Measurements from ENCODE around the gene VPS13D.

Gene VPS13D

GRCh38 chr1:12479311-12479710, 249.5 kb downstream of the VPS13D start:
- Histone ChIP-seq H3K4me3 (ENCODE audit: low read length) (no peak overlapping the region), H3K4me1 (ENCODE audit: control insufficient read depth, insufficient read depth, low read length) (peaks cover 74% of the 10 kb centered on the region), H3K27me3 (ENCODE audit: control insufficient read depth, insufficient read depth, low read length) (no peaks in the 10 kb centered on the region), H3K9ac (ENCODE audit: low read length) (no peak overlapping the region), H3K9me3 (ENCODE audit: control insufficient read depth, low read length) (no peaks in the 10 kb centered on the region), H3K36me3 (ENCODE audit: control insufficient read depth, insufficient read depth, low read length) (no peaks in the 10 kb centered on the region)

- Histone ChIP-seq H3K4me1 (ENCODE audit: control insufficient read depth, insufficient read depth, low read length) (peaks cover 70% of the 10 kb centered on the region), H3K4me3 (ENCODE audit: low read length) (no peak overlapping the region), H3K9me3 (ENCODE audit: control insufficient read depth, low read length) (no peaks in the 10 kb centered on the region), H3K27me3 (ENCODE audit: control insufficient read depth, insufficient read depth, low read length) (no peaks in the 10 kb centered on the region), H3K9ac (ENCODE audit: low read length) (no peak overlapping the region), H3K36me3 (ENCODE audit: control insufficient read depth, insufficient read depth, low read length) (no peaks in the 10 kb centered on the region)
Observed at GRCh38 chr1:12480041-12480440, 250.2 kb downstream of the VPS13D start.

- Histone ChIP-seq H3K9me3 (ENCODE audit: control insufficient read depth, low read length) (no peaks in the 10 kb centered on the region), H3K4me3 (ENCODE audit: low read length) (no peak overlapping the region), H3K27me3 (ENCODE audit: control insufficient read depth, insufficient read depth, low read length) (no peaks in the 10 kb centered on the region), H3K4me1 (ENCODE audit: control insufficient read depth, insufficient read depth, low read length) (peaks cover 63% of the 10 kb centered on the region), H3K36me3 (ENCODE audit: control insufficient read depth, insufficient read depth, low read length) (no peaks in the 10 kb centered on the region), H3K9ac (ENCODE audit: low read length) (peak overlapping the region; percentile 26)
Observed at GRCh38 chr1:12480748-12481362, 251.0 kb downstream of the VPS13D start.

- no peak overlapping the region for H3K4me3 ChIP-seq (ENCODE audit: low read length)
- peaks cover 54% of the 10 kb centered on the region for H3K4me1 ChIP-seq (ENCODE audit: control insufficient read depth, insufficient read depth, low read length)
- H3K9ac ChIP-seq (ENCODE audit: low read length) = no peak overlapping the region
- no peaks in the 10 kb centered on the region for H3K36me3 ChIP-seq (ENCODE audit: control insufficient read depth, insufficient read depth, low read length)
- H3K9me3 ChIP-seq (ENCODE audit: control insufficient read depth, low read length) = no peaks in the 10 kb centered on the region
- no peaks in the 10 kb centered on the region for H3K27me3 ChIP-seq (ENCODE audit: control insufficient read depth, insufficient read depth, low read length)
Observed at GRCh38 chr1:12481928-12482327, 252.1 kb downstream of the VPS13D start.

- Histone ChIP-seq H3K4me3 (ENCODE audit: low read length) (no peak overlapping the region), H3K9ac (ENCODE audit: low read length) (no peak overlapping the region), H3K36me3 (ENCODE audit: control insufficient read depth, insufficient read depth, low read length) (no peaks in the 10 kb centered on the region), H3K4me1 (ENCODE audit: control insufficient read depth, insufficient read depth, low read length) (peaks cover 43% of the 10 kb centered on the region), H3K9me3 (ENCODE audit: control insufficient read depth, low read length) (no peaks in the 10 kb centered on the region), H3K27me3 (ENCODE audit: control insufficient read depth, insufficient read depth, low read length) (no peaks in the 10 kb centered on the region)
Observed at GRCh38 chr1:12482988-12483387, 253.2 kb downstream of the VPS13D start.

GRCh38 chr1:12485231-12486058, 255.6 kb downstream of the VPS13D start:
- Histone ChIP-seq H3K27me3 (ENCODE audit: control insufficient read depth, insufficient read depth, low read length) (no peaks in the 10 kb centered on the region), H3K4me1 (ENCODE audit: control insufficient read depth, insufficient read depth, low read length) (peaks cover 19% of the 10 kb centered on the region), H3K9ac (ENCODE audit: low read length) (no peak overlapping the region), H3K36me3 (ENCODE audit: control insufficient read depth, insufficient read depth, low read length) (no peaks in the 10 kb centered on the region), H3K4me3 (ENCODE audit: low read length) (no peak overlapping the region), H3K9me3 (ENCODE audit: control insufficient read depth, low read length) (no peaks in the 10 kb centered on the region)

- H3K9ac ChIP-seq (ENCODE audit: low read length) = no peak overlapping the region
- H3K4me1 ChIP-seq (ENCODE audit: control insufficient read depth, insufficient read depth, low read length) = peaks cover 13% of the 10 kb centered on the region
- no peaks in the 10 kb centered on the region for H3K36me3 ChIP-seq (ENCODE audit: control insufficient read depth, insufficient read depth, low read length)
- no peaks in the 10 kb centered on the region for H3K27me3 ChIP-seq (ENCODE audit: control insufficient read depth, insufficient read depth, low read length)
- no peaks in the 10 kb centered on the region for H3K9me3 ChIP-seq (ENCODE audit: control insufficient read depth, low read length)
- H3K4me3 ChIP-seq (ENCODE audit: low read length) = no peak overlapping the region
Observed at GRCh38 chr1:12486059-12486341, 256.2 kb downstream of the VPS13D start.

GRCh38 chr1:12486401-12487005, 256.7 kb downstream of the VPS13D start:
- no peaks in the 10 kb centered on the region for H3K36me3 ChIP-seq (ENCODE audit: control insufficient read depth, insufficient read depth, low read length)
- H3K9ac ChIP-seq (ENCODE audit: low read length) = no peak overlapping the region
- peaks cover 8% of the 10 kb centered on the region for H3K4me1 ChIP-seq (ENCODE audit: control insufficient read depth, insufficient read depth, low read length)
- no peaks in the 10 kb centered on the region for H3K27me3 ChIP-seq (ENCODE audit: control insufficient read depth, insufficient read depth, low read length)
- no peak overlapping the region for H3K4me3 ChIP-seq (ENCODE audit: low read length)
- H3K9me3 ChIP-seq (ENCODE audit: control insufficient read depth, low read length) = no peaks in the 10 kb centered on the region

GRCh38 chr1:12487520-12487919, 257.7 kb downstream of the VPS13D start:
- Histone ChIP-seq H3K4me3 (ENCODE audit: low read length) (no peak overlapping the region), H3K4me1 (ENCODE audit: control insufficient read depth, insufficient read depth, low read length) (no peaks in the 10 kb centered on the region), H3K9ac (ENCODE audit: low read length) (no peak overlapping the region), H3K9me3 (ENCODE audit: control insufficient read depth, low read length) (no peaks in the 10 kb centered on the region), H3K36me3 (ENCODE audit: control insufficient read depth, insufficient read depth, low read length) (no peaks in the 10 kb centered on the region), H3K27me3 (ENCODE audit: control insufficient read depth, insufficient read depth, low read length) (no peaks in the 10 kb centered on the region)

GRCh38 chr1:12488666-12489354, 259.0 kb downstream of the VPS13D start:
- Histone ChIP-seq H3K4me1 (ENCODE audit: control insufficient read depth, insufficient read depth, low read length) (no peaks in the 10 kb centered on the region), H3K4me3 (ENCODE audit: low read length) (no peak overlapping the region), H3K36me3 (ENCODE audit: control insufficient read depth, insufficient read depth, low read length) (no peaks in the 10 kb centered on the region), H3K9me3 (ENCODE audit: control insufficient read depth, low read length) (no peaks in the 10 kb centered on the region), H3K27me3 (ENCODE audit: control insufficient read depth, insufficient read depth, low read length) (no peaks in the 10 kb centered on the region), H3K9ac (ENCODE audit: low read length) (no peak overlapping the region)

- Histone ChIP-seq H3K9ac (ENCODE audit: low read length) (no peak overlapping the region), H3K4me1 (ENCODE audit: control insufficient read depth, insufficient read depth, low read length) (no peaks in the 10 kb centered on the region), H3K36me3 (ENCODE audit: control insufficient read depth, insufficient read depth, low read length) (no peaks in the 10 kb centered on the region), H3K27me3 (ENCODE audit: control insufficient read depth, insufficient read depth, low read length) (no peaks in the 10 kb centered on the region), H3K4me3 (ENCODE audit: low read length) (no peak overlapping the region), H3K9me3 (ENCODE audit: control insufficient read depth, low read length) (no peaks in the 10 kb centered on the region)
Observed at GRCh38 chr1:12490532-12491142, 260.8 kb downstream of the VPS13D start.

GRCh38 chr1:12491656-12492055, 261.8 kb downstream of the VPS13D start:
- Histone ChIP-seq H3K4me1 (ENCODE audit: control insufficient read depth, insufficient read depth, low read length) (no peaks in the 10 kb centered on the region), H3K4me3 (ENCODE audit: low read length) (no peak overlapping the region), H3K9ac (ENCODE audit: low read length) (no peak overlapping the region), H3K9me3 (ENCODE audit: control insufficient read depth, low read length) (no peaks in the 10 kb centered on the region), H3K27me3 (ENCODE audit: control insufficient read depth, insufficient read depth, low read length) (no peaks in the 10 kb centered on the region), H3K36me3 (ENCODE audit: control insufficient read depth, insufficient read depth, low read length) (no peaks in the 10 kb centered on the region)

Measured in mucosa of stomach (tissue), 1 donor.